ENCODE results near the gene UBN2. TPM values are rescaled to one million over a fixed set of nuclear protein-coding genes. Genes with fewer than 3 reads are reported as not detected.
A peak's percentile ranks its signal among the peaks of the same experiment; 100 is the strongest.

Gene UBN2
- total RNA-seq, 5 donors from 2014 or later (not counting 1 experiment from before 2014, with no cell fraction given) = 16.1 to 21.7 (median 17.7) TPM

- Histone ChIP-seq H3K4me3 (ENCODE audit: control insufficient read depth in 1 of 2, extremely low read depth in 1 of 2, low read length in 1 of 2) (peak overlapping the region; percentile 81 to 96), H3K9me3 (no peaks in the 10 kb centered on the region), H3K27me3 (replicated peaks in 1 of 2; ENCODE audit: control insufficient read depth in 2 of 2, extremely low read depth in 1 of 2, insufficient read depth in 2 of 2, low read length in 1 of 2) (no peaks in the 10 kb centered on the region), H3K4me1 (ENCODE audit: control insufficient read depth in 1 of 2, extremely low read depth in 1 of 2, insufficient read depth in 2 of 2, low read length in 2 of 2) (peaks cover 8 to 27% of the 10 kb centered on the region in 2 experiments), H3K27ac (ENCODE audit: low read length) (peak overlapping the region; percentile 97), H3K36me3 (ENCODE audit: control insufficient read depth in 2 of 2, extremely low read depth in 1 of 2, insufficient read depth in 1 of 2, low read length in 1 of 2) (peaks cover 0 to 7% of the 10 kb centered on the region in 2 donors)
- H3K4me3 Mint-ChIP-seq = peak overlapping the region; percentile 96 to 99 (median 96)
- H3K9me3 Mint-ChIP-seq = peaks cover 0 to 3% (median 0%) of the 10 kb centered on the region in 3 donors
- 2% methylated on average over 5 of the region's 9 CpGs for WGBS (ENCODE audit: insufficient coverage)
- H3K4me1 Mint-ChIP-seq = peaks cover 36 to 44% (median 40%) of the 10 kb centered on the region in 3 donors
- DNase-seq (peak in 6 of 35 experiments; percentile 71 to 90 (median 82)), ATAC-seq (replicated peaks in 1 of 4) (peak in 1 of 4 experiments; percentile 32)
- H3K36me3 Mint-ChIP-seq = peaks cover 9% of the 10 kb centered on the region
- CTCF ChIA-PET = interaction anchor here in 1 of 2 donors (0.6 kb wide), 1 partner anchor 1666 kb away, joined by 5 read pairs; no protein-coding TSS in a partner anchor
- POLR2A ChIA-PET = no interaction called here
- peaks cover 4 to 7% of the 10 kb centered on the region in 2 donors for H3K27me3 Mint-ChIP-seq
- H3K27ac Mint-ChIP-seq = peak overlapping the region; percentile 97
Measured at GRCh38 chr7:139340808-139341057, 109.7 kb downstream of the UBN2 start.

GRCh38 chr7:139341058-139341775 is 110.2 kb downstream of the UBN2 start, which contains the start of gene FMC1:
TSS of gene FMC1 (plus strand) at chr7:139341337. CDS start at chr7:139341385, 48 bp downstream.
- Histone ChIP-seq H3K4me3 (ENCODE audit: control insufficient read depth in 1 of 2, extremely low read depth in 1 of 2, low read length in 1 of 2) (peak within 1 kb of the TSS; percentile 81 to 96), H3K27me3 (replicated peaks in 1 of 2; ENCODE audit: control insufficient read depth in 2 of 2, extremely low read depth in 1 of 2, insufficient read depth in 2 of 2, low read length in 1 of 2) (no peaks in the 10 kb centered on the region), H3K4me1 (ENCODE audit: control insufficient read depth in 1 of 2, extremely low read depth in 1 of 2, insufficient read depth in 2 of 2, low read length in 2 of 2) (peaks cover 8 to 27% of the 10 kb centered on the region in 2 experiments), H3K9me3 (no peaks in the 10 kb centered on the region), H3K27ac (ENCODE audit: low read length) (peak within 1 kb of the TSS; percentile 97), H3K36me3 (ENCODE audit: control insufficient read depth in 2 of 2, extremely low read depth in 1 of 2, insufficient read depth in 1 of 2, low read length in 1 of 2) (peaks cover 0 to 8% of the 10 kb centered on the region in 2 donors)
- peak within 1 kb of the TSS; percentile 97 for H3K27ac Mint-ChIP-seq
- H3K4me1 Mint-ChIP-seq = peaks cover 36 to 44% (median 40%) of the 10 kb centered on the region in 3 donors
- peaks cover 0 to 3% (median 0%) of the 10 kb centered on the region in 3 donors for H3K9me3 Mint-ChIP-seq
- peaks cover 11% of the 10 kb centered on the region for H3K36me3 Mint-ChIP-seq
- DNase-seq = peak; percentile 65 to 92 (median 84)
- ChIA-PET POLR2A (no interaction called here), CTCF (interaction anchor here in 1 of 2 donors (0.6 kb wide), 1 partner anchor 1666 kb away, joined by 5 read pairs; no protein-coding TSS in a partner anchor)
- H3K27me3 Mint-ChIP-seq = peaks cover 4 to 7% of the 10 kb centered on the region in 2 donors
- H3K4me3 Mint-ChIP-seq = peak within 1 kb of the TSS; percentile 96 to 99 (median 96)
- under 1% methylated on average over 51 of the region's 54 CpGs for WGBS (ENCODE audit: insufficient coverage)
- ATAC-seq (replicated peaks in 1 of 4) = peak; percentile 56 to 67 (median 59)

GRCh38 chr7:139341776-139342226 is 110.8 kb downstream of the UBN2 start:
- peaks cover 4 to 7% of the 10 kb centered on the region in 2 donors for H3K27me3 Mint-ChIP-seq
- WGBS (ENCODE audit: insufficient coverage) = 0% methylated on average over 3 of the region's 9 CpGs
- Histone ChIP-seq H3K36me3 (ENCODE audit: control insufficient read depth in 2 of 2, extremely low read depth in 1 of 2, insufficient read depth in 1 of 2, low read length in 1 of 2) (peaks cover 0 to 14% of the 10 kb centered on the region in 2 donors), H3K27ac (ENCODE audit: low read length) (peak overlapping the region; percentile 97), H3K27me3 (replicated peaks in 1 of 2; ENCODE audit: control insufficient read depth in 2 of 2, extremely low read depth in 1 of 2, insufficient read depth in 2 of 2, low read length in 1 of 2) (no peaks in the 10 kb centered on the region), H3K9me3 (no peaks in the 10 kb centered on the region), H3K4me1 (ENCODE audit: control insufficient read depth in 1 of 2, extremely low read depth in 1 of 2, insufficient read depth in 2 of 2, low read length in 2 of 2) (peaks cover 8 to 27% of the 10 kb centered on the region in 2 experiments), H3K4me3 (ENCODE audit: control insufficient read depth in 1 of 2, extremely low read depth in 1 of 2, low read length in 1 of 2) (peak overlapping the region; percentile 81 to 96)
- H3K4me1 Mint-ChIP-seq = peaks cover 36 to 44% (median 40%) of the 10 kb centered on the region in 3 donors
- H3K27ac Mint-ChIP-seq = peak overlapping the region; percentile 97
- peaks cover 15% of the 10 kb centered on the region for H3K36me3 Mint-ChIP-seq
- no peak for ATAC-seq (replicated peaks in 1 of 4)
- H3K4me3 Mint-ChIP-seq = peak overlapping the region; percentile 96 to 99 (median 96)
- POLR2A ChIA-PET = interaction anchor here in 1 of 2 donors (0.6 kb wide), 1 partner anchor 53 kb away, joined by 10 read pairs; no protein-coding TSS in a partner anchor
- peaks cover 0 to 3% (median 0%) of the 10 kb centered on the region in 3 donors for H3K9me3 Mint-ChIP-seq
- CTCF ChIA-PET = no interaction called here
- no peak for DNase-seq

GRCh38 chr7:139345042-139345441 is 114.0 kb downstream of the UBN2 start:
- Mint-ChIP-seq H3K9me3 (no peaks in the 10 kb centered on the region), H3K4me3 (no peak overlapping the region), H3K27me3 (peaks cover 4 to 7% of the 10 kb centered on the region in 2 donors), H3K4me1 (peaks cover 28 to 36% (median 35%) of the 10 kb centered on the region in 3 donors), H3K36me3 (peaks cover 32% of the 10 kb centered on the region), H3K27ac (no peak overlapping the region)
- no peak for DNase-seq
- no peak overlapping the region for H3K27ac ChIP-seq (ENCODE audit: low read length)
- H3K9me3 ChIP-seq = no peaks in the 10 kb centered on the region
- peaks cover 4 to 22% of the 10 kb centered on the region in 2 experiments for H3K4me1 ChIP-seq (ENCODE audit: control insufficient read depth in 1 of 2, extremely low read depth in 1 of 2, insufficient read depth in 2 of 2, low read length in 2 of 2)
- POLR2A ChIA-PET = interaction anchor here in 1 of 2 donors (0.6 kb wide), 1 partner anchor 274 kb away, joined by 5 read pairs; no protein-coding TSS in a partner anchor
- no peak for ATAC-seq (replicated peaks in 1 of 4)
- CTCF ChIA-PET = no interaction called here
- H3K36me3 ChIP-seq (ENCODE audit: control insufficient read depth in 2 of 2, extremely low read depth in 1 of 2, insufficient read depth in 1 of 2, low read length in 1 of 2) = peaks cover 0 to 21% of the 10 kb centered on the region in 2 donors
- H3K4me3 ChIP-seq (ENCODE audit: control insufficient read depth in 1 of 2, extremely low read depth in 1 of 2, low read length in 1 of 2) = no peak overlapping the region
- H3K27me3 ChIP-seq (replicated peaks in 1 of 2; ENCODE audit: control insufficient read depth in 2 of 2, extremely low read depth in 1 of 2, insufficient read depth in 2 of 2, low read length in 1 of 2) = no peaks in the 10 kb centered on the region
- no CpG with 5 or more reads among the region's 1 CpG for WGBS (ENCODE audit: insufficient coverage)

- no peak overlapping the region for H3K4me3 ChIP-seq (ENCODE audit: control insufficient read depth in 1 of 2, extremely low read depth in 1 of 2, low read length in 1 of 2)
- no peak overlapping the region for H3K27ac ChIP-seq (ENCODE audit: low read length)
- ChIA-PET POLR2A (interaction anchor here in 1 of 2 donors (0.5 kb wide), 1 partner anchor 426 kb away, joined by 3 read pairs; no protein-coding TSS in a partner anchor), CTCF (no interaction called here)
- Mint-ChIP-seq H3K4me1 (peaks cover 2 to 19% (median 3%) of the 10 kb centered on the region in 3 donors), H3K9me3 (no peaks in the 10 kb centered on the region), H3K36me3 (peaks cover 38% of the 10 kb centered on the region), H3K27ac (no peak overlapping the region), H3K4me3 (no peak overlapping the region), H3K27me3 (no peaks in the 10 kb centered on the region)
- H3K36me3 ChIP-seq (ENCODE audit: control insufficient read depth in 2 of 2, extremely low read depth in 1 of 2, insufficient read depth in 1 of 2, low read length in 1 of 2) = peaks cover 4 to 14% of the 10 kb centered on the region in 2 donors
- no peaks in the 10 kb centered on the region for H3K4me1 ChIP-seq (ENCODE audit: control insufficient read depth in 1 of 2, extremely low read depth in 1 of 2, insufficient read depth in 2 of 2, low read length in 2 of 2)
- DNase-seq (no peak), ATAC-seq (replicated peaks in 1 of 4) (no peak)
- WGBS (ENCODE audit: insufficient coverage) = 89% methylated on average over 2 of the region's 2 CpGs
- H3K9me3 ChIP-seq = no peaks in the 10 kb centered on the region
- no peaks in the 10 kb centered on the region for H3K27me3 ChIP-seq (replicated peaks in 1 of 2; ENCODE audit: control insufficient read depth in 2 of 2, extremely low read depth in 1 of 2, insufficient read depth in 2 of 2, low read length in 1 of 2)
Measured at GRCh38 chr7:139351027-139351426, 120.0 kb downstream of the UBN2 start.

GRCh38 chr7:139354729-139355128 is 123.7 kb downstream of the UBN2 start:
- Histone ChIP-seq H3K36me3 (ENCODE audit: control insufficient read depth in 2 of 2, extremely low read depth in 1 of 2, insufficient read depth in 1 of 2, low read length in 1 of 2) (peaks cover 0 to 4% of the 10 kb centered on the region in 2 donors), H3K27me3 (replicated peaks in 1 of 2; ENCODE audit: control insufficient read depth in 2 of 2, extremely low read depth in 1 of 2, insufficient read depth in 2 of 2, low read length in 1 of 2) (no peaks in the 10 kb centered on the region), H3K27ac (ENCODE audit: low read length) (no peak overlapping the region), H3K4me1 (ENCODE audit: control insufficient read depth in 1 of 2, extremely low read depth in 1 of 2, insufficient read depth in 2 of 2, low read length in 2 of 2) (peaks cover 4 to 6% of the 10 kb centered on the region in 2 experiments), H3K9me3 (no peaks in the 10 kb centered on the region), H3K4me3 (ENCODE audit: control insufficient read depth in 1 of 2, extremely low read depth in 1 of 2, low read length in 1 of 2) (no peak overlapping the region)
- DNase-seq = no peak
- 100% methylated on average over 2 of the region's 2 CpGs for WGBS (ENCODE audit: insufficient coverage)
- Mint-ChIP-seq H3K4me3 (no peak overlapping the region), H3K4me1 (peaks cover 12 to 38% (median 14%) of the 10 kb centered on the region in 3 donors), H3K27ac (no peak overlapping the region), H3K9me3 (no peaks in the 10 kb centered on the region), H3K27me3 (no peaks in the 10 kb centered on the region), H3K36me3 (peaks cover 16% of the 10 kb centered on the region)
- POLR2A ChIA-PET = interaction anchor here (0.5 to 0.6 kb wide), 2 partner anchors 20 to 611 kb away, joined by 3 read pairs; no protein-coding TSS in a partner anchor
- no peak for ATAC-seq (replicated peaks in 1 of 4)
- CTCF ChIA-PET = no interaction called here

Data from T-cell (primary cell).